ENCODE measurements around the gene PFKP.

GRCh38 chr10:3043512-3044368 lies 23.6 kb upstream of the PFKP start:
- TF ChIP-seq CTCF (IDR thresholded peaks at IDR 0.05): peak; percentile 92
- no peak for TF ChIP-seq EZH2 (IDR thresholded peaks at IDR 0.05)

Measured in neural progenitor cell (in vitro differentiated cells).